WTC11 (cell line): Measurements from ENCODE around the gene FOXP1. TPM values are rescaled to one million over a fixed set of nuclear protein-coding genes. Genes with fewer than 3 reads are reported as not detected.

Source experiments
- ATAC-seq: fragments of 200-7000 bp; cut with Tn5 transposase; 2 replicates; pipeline ENCODE4 v1.10.0; 2021; ENCODE audit warnings: mild to moderate bottlenecking, moderate library complexity
- CTCF ChIA-PET: fragments of 300-600 bp; sonication (Branson Sonifier 250); formaldehyde crosslinking; loops from one replicate; lab custom pipeline; 2021; ENCODE audit warnings: antibody characterized with exemption; lab: Charles Lee
- POLR2A ChIA-PET: fragments of 350-600 bp; sonication (Branson Sonifier 250); formaldehyde crosslinking; loops from one replicate; lab custom pipeline; 2021; ENCODE audit warnings: antibody characterized with exemption; lab: Charles Lee
- DNase-seq: peaks from one replicate; pipeline ENCODE4 v3.0.0; 2021; ENCODE audit warnings: low spot score
- H3K27ac Mint-ChIP-seq: 2 replicates; pipeline ENCODE4 v1.8.0; 2021; ENCODE audit warnings: mixed read lengths
- H3K27me3 Mint-ChIP-seq: 2 replicates; pipeline ENCODE4 v1.8.0; 2021; ENCODE audit warnings: low read depth, mild to moderate bottlenecking, moderate library complexity, mixed read lengths
- H3K36me3 Mint-ChIP-seq: 2 replicates; pipeline ENCODE4 v1.8.0; 2021; ENCODE audit warnings: mixed read lengths
- H3K4me1 Mint-ChIP-seq: 2 replicates; pipeline ENCODE4 v1.8.0; 2022; ENCODE audit warnings: mixed read lengths
- H3K4me3 Mint-ChIP-seq: 2 replicates; pipeline ENCODE4 v1.8.0; 2021; ENCODE audit warnings: mild to moderate bottlenecking, moderate library complexity, mixed read lengths
- H3K9me3 Mint-ChIP-seq: 2 replicates; pipeline ENCODE4 v1.8.0; 2021; ENCODE audit warnings: mixed read lengths
- E2F4 ChIP-seq: sonication (generic); formaldehyde crosslinking; IDR thresholded peaks from 2 replicates; pipeline ENCODE4 v1.8.1; 2022; ENCODE audit warnings: low read depth, mild to moderate bottlenecking, moderate library complexity, missing genetic modification reagents, borderline replicate concordance
- ERG ChIP-seq: fragments of 250-450 bp; sonication (Bioruptor Pico); IDR thresholded peaks from 2 replicates; pipeline ENCODE4 v1.8.0; 2021; ENCODE audit warnings: mild to moderate bottlenecking
- ETV6 ChIP-seq: sonication (generic); formaldehyde crosslinking; IDR thresholded peaks from 2 replicates; pipeline ENCODE4 v1.8.1; 2022; ENCODE audit warnings: mild to moderate bottlenecking, missing genetic modification reagents
- FOXJ3 ChIP-seq: sonication (generic); formaldehyde crosslinking; IDR thresholded peaks from 2 replicates; pipeline ENCODE4 v1.9.0; 2021; ENCODE audit warnings: missing genetic modification reagents, mild to moderate bottlenecking, borderline replicate concordance
- FOXP1 ChIP-seq: sonication (generic); formaldehyde crosslinking; IDR thresholded peaks from 2 replicates; pipeline ENCODE4 v1.8.0; 2022; ENCODE audit warnings: missing genetic modification reagents, mild to moderate bottlenecking, moderate library complexity, borderline replicate concordance
- FOXP4 ChIP-seq: sonication (generic); formaldehyde crosslinking; IDR thresholded peaks from 2 replicates; pipeline ENCODE4 v1.8.0; 2022; ENCODE audit warnings: mild to moderate bottlenecking, missing genetic modification reagents
- GABPB1 ChIP-seq: sonication (generic); formaldehyde crosslinking; IDR thresholded peaks from 2 replicates; pipeline ENCODE4 v1.8.1; 2023; ENCODE audit warnings: mild to moderate bottlenecking, missing genetic modification reagents
- IRF1 ChIP-seq: sonication (generic); formaldehyde crosslinking; IDR thresholded peaks from 2 replicates; pipeline ENCODE4 v1.8.0; 2023; ENCODE audit warnings: missing genetic modification reagents
- JAZF1 ChIP-seq: fragments of 250-450 bp; sonication (Bioruptor Pico); IDR thresholded peaks from 2 replicates; pipeline ENCODE4 v1.9.0; 2021; ENCODE audit warnings: moderate library complexity, mild to moderate bottlenecking, inconsistent platforms
- JUN ChIP-seq: sonication (generic); formaldehyde crosslinking; IDR thresholded peaks from 2 replicates; pipeline ENCODE4 v1.8.0; 2023; ENCODE audit warnings: mild to moderate bottlenecking, missing genetic modification reagents
- MYBL2 ChIP-seq: sonication (generic); formaldehyde crosslinking; IDR thresholded peaks from 2 replicates; pipeline ENCODE4 v1.8.1; 2023; ENCODE audit warnings: mild to moderate bottlenecking, moderate library complexity, missing genetic modification reagents
- NR2C2 ChIP-seq: sonication (generic); formaldehyde crosslinking; IDR thresholded peaks from 2 replicates; pipeline ENCODE4 v1.8.0; 2022; ENCODE audit warnings: mild to moderate bottlenecking, missing genetic modification reagents
- RELA ChIP-seq: sonication (generic); formaldehyde crosslinking; IDR thresholded peaks from 2 replicates; pipeline ENCODE4 v1.8.1; 2022; ENCODE audit warnings: missing genetic modification reagents, mild to moderate bottlenecking, borderline replicate concordance
- RORB ChIP-seq: fragments of 250-450 bp; sonication (Bioruptor Pico); IDR thresholded peaks from 2 replicates; pipeline ENCODE4 v1.9.0; 2021; ENCODE audit warnings: mild to moderate bottlenecking
- ZBTB21 ChIP-seq: sonication (generic); formaldehyde crosslinking; IDR thresholded peaks from 2 replicates; pipeline ENCODE4 v1.8.1; 2023; ENCODE audit warnings: mild to moderate bottlenecking, missing genetic modification reagents, borderline replicate concordance
- ZNF121 ChIP-seq: sonication (generic); formaldehyde crosslinking; IDR thresholded peaks from 2 replicates; pipeline ENCODE4 v1.8.0; 2023; ENCODE audit warnings: missing genetic modification reagents
- ZNF219 ChIP-seq: sonication (generic); formaldehyde crosslinking; IDR thresholded peaks from 2 replicates; pipeline ENCODE4 v1.8.0; 2023; ENCODE audit warnings: missing genetic modification reagents, mild to moderate bottlenecking, borderline replicate concordance
- ZNF263 ChIP-seq: sonication (generic); formaldehyde crosslinking; IDR thresholded peaks from 2 replicates; pipeline ENCODE4 v1.8.1; 2022; ENCODE audit warnings: low read depth, mild to moderate bottlenecking, moderate library complexity, missing genetic modification reagents
- ZNF396 ChIP-seq: fragments of 250-450 bp; sonication (Bioruptor Pico); IDR thresholded peaks from 2 replicates; pipeline ENCODE4 v1.8.0; 2021; ENCODE audit warnings: mild to moderate bottlenecking, moderate library complexity, borderline replicate concordance
- ZNF423 ChIP-seq: fragments of 250-450 bp; sonication (Bioruptor Pico); IDR thresholded peaks from 2 replicates; pipeline ENCODE4 v2.1.2; 2022; ENCODE audit warnings: mild to moderate bottlenecking, moderate library complexity
- total RNA-seq: library from RNA; stranded (reverse); gene quantifications from 3 replicates; pipeline ENCODE4 v1.2.3, GENCODE V29; 2021
- TF ChIP-seq, protein P1 (sequence below): sonication (generic); formaldehyde crosslinking; IDR thresholded peaks from 2 replicates; pipeline ENCODE4 v1.8.1; 2023; ENCODE audit warnings: mild to moderate bottlenecking, missing genetic modification reagents, moderate library complexity
- TF ChIP-seq, protein P2 (sequence below): fragments of 250-450 bp; sonication (Bioruptor Pico); IDR thresholded peaks from 2 replicates; pipeline ENCODE4 v1.9.0; 2021; ENCODE audit warnings: mild to moderate bottlenecking
- TF ChIP-seq, protein P3 (sequence below): sonication (generic); formaldehyde crosslinking; IDR thresholded peaks from 2 replicates; pipeline ENCODE4 v1.8.0; 2022; ENCODE audit warnings: mild to moderate bottlenecking, missing genetic modification reagents
- TF ChIP-seq, protein P4 (sequence below): sonication (generic); formaldehyde crosslinking; IDR thresholded peaks from 2 replicates; pipeline ENCODE4 v1.8.1; 2023; ENCODE audit warnings: mild to moderate bottlenecking, missing genetic modification reagents
- TF ChIP-seq, protein P5 (sequence below): sonication (generic); formaldehyde crosslinking; IDR thresholded peaks from 2 replicates; pipeline ENCODE4 v1.8.1; 2022; ENCODE audit warnings: mild to moderate bottlenecking, missing genetic modification reagents, moderate library complexity, borderline replicate concordance

Gene FOXP1
- total RNA-seq, 1 experiment from 2014 or later: 25.8 TPM

DNA sequence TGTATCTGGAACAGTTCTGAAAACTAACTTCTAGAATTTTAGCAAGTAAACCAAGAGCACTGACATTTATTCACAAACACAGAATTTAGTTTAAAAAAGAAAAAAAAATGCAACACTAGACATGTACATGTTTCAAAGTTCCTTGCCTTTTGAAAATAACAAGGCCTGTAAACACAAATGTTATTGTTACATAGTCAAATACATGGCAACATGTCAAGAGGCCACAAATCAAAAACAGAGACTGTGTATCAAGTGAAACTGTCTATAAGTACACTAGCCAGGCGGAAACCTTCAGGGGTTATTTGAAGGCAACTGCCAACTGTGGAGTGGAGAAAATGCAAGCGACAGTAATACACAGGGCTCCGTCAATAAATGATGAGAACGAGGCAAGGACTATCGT is 547.6 kb downstream of the FOXP1 start:
- TF ChIP-seq MYBL2 (CRISPR knock-in tag): no peak
- no peak for TF ChIP-seq RELA (CRISPR knock-in tag)
- no peak for TF ChIP-seq FOXP4 (CRISPR knock-in tag)
- TF ChIP-seq ERG (CRISPR knock-in tag): no peak
- no peak for TF ChIP-seq GABPB1 (CRISPR knock-in tag)
- TF ChIP-seq, protein P1, sequence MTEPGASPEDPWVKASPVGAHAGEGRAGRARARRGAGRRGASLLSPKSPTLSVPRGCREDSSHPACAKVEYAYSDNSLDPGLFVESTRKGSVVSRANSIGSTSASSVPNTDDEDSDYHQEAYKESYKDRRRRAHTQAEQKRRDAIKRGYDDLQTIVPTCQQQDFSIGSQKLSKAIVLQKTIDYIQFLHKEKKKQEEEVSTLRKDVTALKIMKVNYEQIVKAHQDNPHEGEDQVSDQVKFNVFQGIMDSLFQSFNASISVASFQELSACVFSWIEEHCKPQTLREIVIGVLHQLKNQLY (CRISPR knock-in tag): no peak
- TF ChIP-seq IRF1 (CRISPR knock-in tag): no peak
- TF ChIP-seq ZNF219: no peak
- no peaks in the 10 kb centered on the region for H3K27me3 Mint-ChIP-seq
- POLR2A ChIA-PET: no interaction called here
- DNase-seq (no peak), ATAC-seq (no peak)
- no peak overlapping the region for H3K4me3 Mint-ChIP-seq
- no peak overlapping the region for H3K27ac Mint-ChIP-seq
- H3K4me1 Mint-ChIP-seq: peaks cover 48% of the 10 kb centered on the region
- no peaks in the 10 kb centered on the region for H3K9me3 Mint-ChIP-seq
- peaks cover 10% of the 10 kb centered on the region; the same call in 1 of the 2 replicates for H3K36me3 Mint-ChIP-seq
- CTCF ChIA-PET: interaction anchor here (0.8 kb wide), 1 partner anchor 13 kb away, joined by 3 read pairs; no protein-coding TSS in a partner anchor

DNA sequence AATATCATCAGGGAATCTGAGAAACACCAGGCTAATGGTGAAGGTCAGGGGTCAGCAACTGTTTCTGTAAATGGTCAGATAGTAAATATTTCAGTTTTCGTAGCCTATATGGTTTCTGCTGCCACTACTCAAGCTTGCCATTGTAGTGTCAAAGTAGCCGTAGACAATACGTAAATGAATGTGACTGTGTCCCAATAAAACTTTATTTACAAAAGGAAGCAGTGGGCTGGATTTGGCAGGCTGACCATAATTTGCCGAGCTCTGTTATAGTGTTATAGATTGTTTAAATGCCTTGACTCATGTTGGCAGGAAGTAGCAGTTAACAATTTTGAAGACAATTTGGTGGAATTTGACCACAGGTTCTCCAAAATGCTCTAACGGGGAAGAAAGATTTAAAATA is 548.2 kb downstream of the FOXP1 start:
- no peak for ATAC-seq
- peaks cover 8% of the 10 kb centered on the region for H3K36me3 Mint-ChIP-seq
- H3K4me1 Mint-ChIP-seq: peaks cover 52% of the 10 kb centered on the region
- ChIA-PET CTCF (interaction anchor here (0.8 kb wide), 1 partner anchor 13 kb away, joined by 3 read pairs; no protein-coding TSS in a partner anchor), POLR2A (no interaction called here)
- peaks cover 2% of the 10 kb centered on the region for H3K9me3 Mint-ChIP-seq
- H3K27me3 Mint-ChIP-seq: no peaks in the 10 kb centered on the region
- DNase-seq: no peak
- no peak overlapping the region for H3K27ac Mint-ChIP-seq
- no peak overlapping the region for H3K4me3 Mint-ChIP-seq
- TF ChIP-seq NR2C2 (CRISPR knock-in tag): no peak
- TF ChIP-seq JAZF1 (CRISPR knock-in tag): no peak
- TF ChIP-seq, protein P2, sequence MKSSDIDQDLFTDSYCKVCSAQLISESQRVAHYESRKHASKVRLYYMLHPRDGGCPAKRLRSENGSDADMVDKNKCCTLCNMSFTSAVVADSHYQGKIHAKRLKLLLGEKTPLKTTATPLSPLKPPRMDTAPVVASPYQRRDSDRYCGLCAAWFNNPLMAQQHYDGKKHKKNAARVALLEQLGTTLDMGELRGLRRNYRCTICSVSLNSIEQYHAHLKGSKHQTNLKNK (CRISPR knock-in tag): no peak
- TF ChIP-seq, protein P3, sequence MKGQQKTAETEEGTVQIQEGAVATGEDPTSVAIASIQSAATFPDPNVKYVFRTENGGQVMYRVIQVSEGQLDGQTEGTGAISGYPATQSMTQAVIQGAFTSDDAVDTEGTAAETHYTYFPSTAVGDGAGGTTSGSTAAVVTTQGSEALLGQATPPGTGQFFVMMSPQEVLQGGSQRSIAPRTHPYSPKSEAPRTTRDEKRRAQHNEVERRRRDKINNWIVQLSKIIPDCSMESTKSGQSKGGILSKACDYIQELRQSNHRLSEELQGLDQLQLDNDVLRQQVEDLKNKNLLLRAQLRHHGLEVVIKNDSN (CRISPR knock-in tag): no peak
- no peak for TF ChIP-seq RORB (CRISPR knock-in tag)
- no peak for TF ChIP-seq E2F4 (CRISPR knock-in tag)
- TF ChIP-seq JUN: no peak
- TF ChIP-seq ZNF423 (CRISPR knock-in tag): no peak
- no peak for TF ChIP-seq FOXP1 (CRISPR knock-in tag)
- TF ChIP-seq, protein P4, sequence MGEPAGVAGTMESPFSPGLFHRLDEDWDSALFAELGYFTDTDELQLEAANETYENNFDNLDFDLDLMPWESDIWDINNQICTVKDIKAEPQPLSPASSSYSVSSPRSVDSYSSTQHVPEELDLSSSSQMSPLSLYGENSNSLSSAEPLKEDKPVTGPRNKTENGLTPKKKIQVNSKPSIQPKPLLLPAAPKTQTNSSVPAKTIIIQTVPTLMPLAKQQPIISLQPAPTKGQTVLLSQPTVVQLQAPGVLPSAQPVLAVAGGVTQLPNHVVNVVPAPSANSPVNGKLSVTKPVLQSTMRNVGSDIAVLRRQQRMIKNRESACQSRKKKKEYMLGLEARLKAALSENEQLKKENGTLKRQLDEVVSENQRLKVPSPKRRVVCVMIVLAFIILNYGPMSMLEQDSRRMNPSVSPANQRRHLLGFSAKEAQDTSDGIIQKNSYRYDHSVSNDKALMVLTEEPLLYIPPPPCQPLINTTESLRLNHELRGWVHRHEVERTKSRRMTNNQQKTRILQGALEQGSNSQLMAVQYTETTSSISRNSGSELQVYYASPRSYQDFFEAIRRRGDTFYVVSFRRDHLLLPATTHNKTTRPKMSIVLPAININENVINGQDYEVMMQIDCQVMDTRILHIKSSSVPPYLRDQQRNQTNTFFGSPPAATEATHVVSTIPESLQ (CRISPR knock-in tag): no peak
- TF ChIP-seq ZNF263 (CRISPR knock-in tag): no peak
- TF ChIP-seq ZNF121 (CRISPR knock-in tag): no peak
- TF ChIP-seq ETV6 (CRISPR knock-in tag): no peak
- TF ChIP-seq, protein P5, sequence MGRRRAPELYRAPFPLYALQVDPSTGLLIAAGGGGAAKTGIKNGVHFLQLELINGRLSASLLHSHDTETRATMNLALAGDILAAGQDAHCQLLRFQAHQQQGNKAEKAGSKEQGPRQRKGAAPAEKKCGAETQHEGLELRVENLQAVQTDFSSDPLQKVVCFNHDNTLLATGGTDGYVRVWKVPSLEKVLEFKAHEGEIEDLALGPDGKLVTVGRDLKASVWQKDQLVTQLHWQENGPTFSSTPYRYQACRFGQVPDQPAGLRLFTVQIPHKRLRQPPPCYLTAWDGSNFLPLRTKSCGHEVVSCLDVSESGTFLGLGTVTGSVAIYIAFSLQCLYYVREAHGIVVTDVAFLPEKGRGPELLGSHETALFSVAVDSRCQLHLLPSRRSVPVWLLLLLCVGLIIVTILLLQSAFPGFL (CRISPR knock-in tag): no peak
- TF ChIP-seq ZBTB21 (CRISPR knock-in tag): no peak
- TF ChIP-seq FOXJ3 (CRISPR knock-in tag): no peak
- TF ChIP-seq ZNF396 (CRISPR knock-in tag): no peak
